ENCODE measurements around the gene CMTM3.

The CMTM3 gene

GRCh38 chr16:66601471-66601870 is 3.0 kb upstream of the CMTM3 start:
- H3K4me3 ChIP-seq (ENCODE audit: severe bottlenecking) = no peak overlapping the region
- no peak overlapping the region for H3K27ac ChIP-seq (ENCODE audit: poor library complexity, severe bottlenecking)
- no peak for ATAC-seq (ENCODE audit: low read depth)
- no peaks in the 10 kb centered on the region for H3K9me3 ChIP-seq (ENCODE audit: severe bottlenecking)
- no peak for TF ChIP-seq CTCF (IDR thresholded peaks at IDR 0.05; ENCODE audit: poor library complexity, severe bottlenecking)
- no peak for DNase-seq (ENCODE audit: low spot score)
- peaks cover 4% of the 10 kb centered on the region for H3K4me1 ChIP-seq (ENCODE audit: insufficient read depth, poor library complexity, severe bottlenecking)
- no peaks in the 10 kb centered on the region for H3K27me3 ChIP-seq (ENCODE audit: insufficient read depth, poor library complexity, severe bottlenecking)
- no peaks in the 10 kb centered on the region for H3K36me3 ChIP-seq (ENCODE audit: low read depth)

- TF ChIP-seq CTCF (IDR thresholded peaks at IDR 0.05; ENCODE audit: poor library complexity, severe bottlenecking) = no peak
- Histone ChIP-seq H3K4me1 (ENCODE audit: insufficient read depth, poor library complexity, severe bottlenecking) (peaks cover 8% of the 10 kb centered on the region), H3K36me3 (ENCODE audit: low read depth) (peaks cover 8% of the 10 kb centered on the region), H3K9me3 (ENCODE audit: severe bottlenecking) (no peaks in the 10 kb centered on the region), H3K27ac (ENCODE audit: poor library complexity, severe bottlenecking) (peak overlapping the region; percentile 81), H3K27me3 (ENCODE audit: insufficient read depth, poor library complexity, severe bottlenecking) (no peaks in the 10 kb centered on the region), H3K4me3 (ENCODE audit: severe bottlenecking) (peak overlapping the region; percentile 88)
- no peak for DNase-seq (ENCODE audit: low spot score)
- ATAC-seq (ENCODE audit: low read depth) = peak; percentile 15; the same call in 2 of the 3 replicates
Observed at GRCh38 chr16:66603537-66604375, 748 bp upstream of the CMTM3 start.

- DNase-seq (ENCODE audit: low spot score) (no peak), ATAC-seq (ENCODE audit: low read depth) (peak; percentile 27)
- H3K36me3 ChIP-seq (ENCODE audit: low read depth) = peaks cover 24% of the 10 kb centered on the region
- peak; percentile 2 for TF ChIP-seq CTCF (IDR thresholded peaks at IDR 0.05; ENCODE audit: poor library complexity, severe bottlenecking)
- H3K27ac ChIP-seq (ENCODE audit: poor library complexity, severe bottlenecking) = peak overlapping the region; percentile 81
- peak overlapping the region; percentile 88 for H3K4me3 ChIP-seq (ENCODE audit: severe bottlenecking)
- peaks cover 12% of the 10 kb centered on the region for H3K4me1 ChIP-seq (ENCODE audit: insufficient read depth, poor library complexity, severe bottlenecking)
- H3K9me3 ChIP-seq (ENCODE audit: severe bottlenecking) = no peaks in the 10 kb centered on the region
- H3K27me3 ChIP-seq (ENCODE audit: insufficient read depth, poor library complexity, severe bottlenecking) = no peaks in the 10 kb centered on the region
Observed at GRCh38 chr16:66605177-66605978, 874 bp downstream of the CMTM3 start.

- Histone ChIP-seq H3K4me1 (ENCODE audit: insufficient read depth, poor library complexity, severe bottlenecking) (peaks cover 12% of the 10 kb centered on the region), H3K27me3 (ENCODE audit: insufficient read depth, poor library complexity, severe bottlenecking) (no peaks in the 10 kb centered on the region), H3K9me3 (ENCODE audit: severe bottlenecking) (no peaks in the 10 kb centered on the region), H3K4me3 (ENCODE audit: severe bottlenecking) (peak overlapping the region; percentile 88), H3K36me3 (ENCODE audit: low read depth) (peaks cover 32% of the 10 kb centered on the region), H3K27ac (ENCODE audit: poor library complexity, severe bottlenecking) (peak overlapping the region; percentile 81)
- DNase-seq (ENCODE audit: low spot score) = no peak
- 0 out of 3 replicates have a peak, but pooled peaks have one; percentile 5 for ATAC-seq (ENCODE audit: low read depth)
- no peak for TF ChIP-seq CTCF (IDR thresholded peaks at IDR 0.05; ENCODE audit: poor library complexity, severe bottlenecking)
Observed at GRCh38 chr16:66605979-66606751, 1.7 kb downstream of the CMTM3 start.

Measured in RWPE2 (cell line).